Measurements from ENCODE around the gene UFD1. TPM values are rescaled to one million over a fixed set of nuclear protein-coding genes. Genes with fewer than 3 reads are reported as not detected.

The UFD1 gene
- total RNA-seq, 1 experiment from 2014 or later, result 57.9 TPM

- no peak for DNase-seq (ENCODE audit: low spot score)
- Mint-ChIP-seq H3K9me3 (no peaks in the 10 kb centered on the region), H3K27ac (0 out of 2 replicates have a peak overlapping the region, but pooled peaks have one; percentile 49), H3K4me3 (no peak overlapping the region), H3K36me3 (peaks cover 17% of the 10 kb centered on the region), H3K4me1 (peaks cover 5% of the 10 kb centered on the region; the same call in 1 of the 2 replicates), H3K27me3 (ENCODE audit: low read depth) (no peaks in the 10 kb centered on the region)
- ChIA-PET CTCF (interaction anchor here (0.6 kb wide), 1 partner anchor 216 kb away, joined by 5 read pairs; no protein-coding TSS in a partner anchor), POLR2A (no interaction called here)
- ATAC-seq, result no peak
- no peak for TF ChIP-seq IRF1 (CRISPR knock-in tag; IDR thresholded peaks at IDR 0.05)
- TF ChIP-seq ZNF423 (CRISPR knock-in tag; IDR thresholded peaks at IDR 0.05), result no peak
- TF ChIP-seq GRHL2 (CRISPR knock-in tag; IDR thresholded peaks at IDR 0.05; ENCODE audit: insufficient replicate concordance, severe bottlenecking), result no peak
- TF ChIP-seq GTF2I (CRISPR knock-in tag; conservative IDR thresholded peaks at IDR 0.05), result no peak
- TF ChIP-seq FOXJ3 (CRISPR knock-in tag; IDR thresholded peaks at IDR 0.05; ENCODE audit: borderline replicate concordance), result no peak
- TF ChIP-seq NFYB (CRISPR knock-in tag; conservative IDR thresholded peaks at IDR 0.05; ENCODE audit: low read depth), result no peak
- no peak for TF ChIP-seq GABPB1 (CRISPR knock-in tag; IDR thresholded peaks at IDR 0.05)
- TF ChIP-seq JAZF1 (CRISPR knock-in tag; IDR thresholded peaks at IDR 0.05), result no peak
- TF ChIP-seq SMAD3 (CRISPR knock-in tag; IDR thresholded peaks at IDR 0.05; ENCODE audit: borderline replicate concordance), result no peak
- no peak for TF ChIP-seq USF2 (CRISPR knock-in tag; IDR thresholded peaks at IDR 0.05)
- TF ChIP-seq FOXP1 (CRISPR knock-in tag; IDR thresholded peaks at IDR 0.05; ENCODE audit: borderline replicate concordance), result no peak
- TF ChIP-seq STAT6 (CRISPR knock-in tag; conservative IDR thresholded peaks at IDR 0.05; ENCODE audit: low read depth), result no peak
- no peak for TF ChIP-seq ESRRA (CRISPR knock-in tag; IDR thresholded peaks at IDR 0.05; ENCODE audit: borderline replicate concordance)
- TF ChIP-seq ARID4B (CRISPR knock-in tag; IDR thresholded peaks at IDR 0.05; ENCODE audit: borderline replicate concordance), result no peak
- TF ChIP-seq ZNF263 (CRISPR knock-in tag; IDR thresholded peaks at IDR 0.05; ENCODE audit: low read depth), result no peak
- TF ChIP-seq TCF7 (CRISPR knock-in tag; IDR thresholded peaks at IDR 0.05; ENCODE audit: low read depth), result no peak
Observed at GRCh38 chr22:19505735-19506126, 26.7 kb upstream of the UFD1 start.
